ENCODE measurements around the gene ZER1. TPM values are rescaled to one million over a fixed set of nuclear protein-coding genes. Genes with fewer than 3 reads are reported as not detected.

Gene ZER1
- total and polyA plus RNA-seq, 2 of the 4 experiments (the other 2 are of a cell fraction) = 7.7 to 34.9 TPM

DNA sequence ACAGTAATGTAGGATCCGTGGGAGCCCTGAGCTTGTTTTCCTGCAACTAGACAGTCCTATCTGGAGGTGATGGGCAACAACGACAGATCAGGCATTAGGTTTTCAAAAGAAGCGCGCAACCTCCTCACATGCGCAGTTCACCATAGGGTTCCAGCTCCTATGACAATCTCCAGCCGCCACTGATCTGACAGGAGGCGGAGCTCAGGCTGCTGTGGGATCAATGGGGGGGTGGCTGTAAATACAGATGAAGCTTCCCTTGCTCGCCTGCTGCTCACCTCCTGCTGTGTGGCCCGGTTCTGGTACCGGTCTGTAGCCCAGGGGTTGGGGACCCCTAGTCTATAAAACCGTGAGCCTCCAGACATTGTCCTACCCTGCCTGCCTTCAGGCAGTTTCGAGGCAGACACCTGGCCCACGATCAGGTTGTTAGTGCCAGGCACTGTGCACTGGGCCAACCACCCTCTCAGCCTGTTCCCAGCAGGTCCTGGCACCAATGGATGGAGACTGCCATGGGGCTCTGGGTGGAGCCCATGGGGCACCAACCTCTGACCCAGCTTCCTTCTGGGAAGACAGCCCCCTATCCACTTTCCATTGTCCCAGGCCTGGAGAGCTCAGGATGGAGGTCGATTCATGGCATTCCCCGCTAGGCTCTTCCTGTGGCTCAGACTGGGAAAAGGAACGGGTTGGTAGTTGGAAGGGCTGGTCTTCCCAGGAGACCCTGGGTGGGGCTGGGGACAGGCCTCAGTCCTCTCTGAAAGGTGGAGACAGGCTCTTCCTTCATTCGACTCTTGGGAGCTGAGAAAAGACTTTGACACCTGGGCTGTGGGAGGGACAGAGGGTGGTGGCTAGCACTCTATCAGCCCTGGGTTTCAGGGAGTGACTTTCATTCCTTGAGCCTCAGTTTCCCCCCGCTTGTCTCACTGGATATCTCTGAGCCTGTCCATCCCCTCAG lies 48.3 kb upstream of the ZER1 start:
- Histone ChIP-seq H4K5ac (ENCODE audit: low read depth, low read length) (no peak overlapping the region), H4K20me1 (ENCODE audit: insufficient read depth, low read length) (peaks cover 14% of the 10 kb centered on the region), H3K9me1 (ENCODE audit: insufficient read depth, low read length) (peaks cover 9% of the 10 kb centered on the region; the same call in 1 of the 2 replicates), H2AK9ac (replicated peaks; ENCODE audit: low read depth, low read length, poor library complexity) (peak overlapping the region; percentile 72), H3K36me3 (ENCODE audit: control insufficient read depth, insufficient read depth, low read length) (peaks cover 29% of the 10 kb centered on the region), H3K79me1 (ENCODE audit: low read depth in 1 of 2, low read length in 2 of 2) (peaks cover 0 to 15% of the 10 kb centered on the region in 2 experiments; a peak in 3 of 4 replicates), H2BK5ac (ENCODE audit: low read depth, low read length, poor library complexity, severe bottlenecking) (no peak overlapping the region), H2BK120ac (ENCODE audit: low read depth, low read length) (no peak overlapping the region), H3K23ac (ENCODE audit: low read depth, low read length) (peak overlapping the region; percentile 60; the same call in 1 of the 2 replicates), H3K4me2 (ENCODE audit: low read depth, low read length) (no peak overlapping the region; the same call in 1 of the 2 replicates), H2AK5ac (ENCODE audit: low read depth, low read length) (peak overlapping the region; percentile 8; the same call in 1 of the 2 replicates), H2BK15ac (ENCODE audit: low read depth, low read length) (no peak overlapping the region), H2AFZ (replicated peaks; ENCODE audit: low read length, poor library complexity) (peak overlapping the region; percentile 58), H3K4me3 (ENCODE audit: insufficient read depth, low read depth, low read length) (no peak overlapping the region), H3K56ac (ENCODE audit: extremely low read depth, insufficient read depth, low read length) (no peak overlapping the region), H3K4ac (ENCODE audit: low read depth, low read length) (no peak overlapping the region), H2BK20ac (ENCODE audit: low read depth, low read length) (no peak overlapping the region), H4K91ac (ENCODE audit: insufficient read depth, low read depth, low read length) (no peak overlapping the region), H4K8ac (ENCODE audit: low read depth in 2 of 2, low read length in 2 of 2) (no peak overlapping the region), H3K4me1 (ENCODE audit: control insufficient read depth, insufficient read depth, low read length) (peaks cover 4% of the 10 kb centered on the region; the same call in 1 of the 2 replicates), H3K9me3 (ENCODE audit: control insufficient read depth, insufficient read depth, low read length) (no peaks in the 10 kb centered on the region), H3K27ac (ENCODE audit: insufficient read depth, low read length) (no peak overlapping the region), H3K14ac (replicated peaks; ENCODE audit: low read depth, low read length) (no peak overlapping the region), H3K27me3 (ENCODE audit: control insufficient read depth, insufficient read depth, low read length) (no peaks in the 10 kb centered on the region), H3K18ac (ENCODE audit: low read depth, low read length) (no peak overlapping the region), H3K9ac (ENCODE audit: low read depth, low read length) (no peak overlapping the region)
- TF ChIP-seq MXI1 (IDR thresholded peaks at IDR 0.05; ENCODE audit: borderline replicate concordance, low read depth, low read length) = no peak
- TF ChIP-seq, protein P1, sequence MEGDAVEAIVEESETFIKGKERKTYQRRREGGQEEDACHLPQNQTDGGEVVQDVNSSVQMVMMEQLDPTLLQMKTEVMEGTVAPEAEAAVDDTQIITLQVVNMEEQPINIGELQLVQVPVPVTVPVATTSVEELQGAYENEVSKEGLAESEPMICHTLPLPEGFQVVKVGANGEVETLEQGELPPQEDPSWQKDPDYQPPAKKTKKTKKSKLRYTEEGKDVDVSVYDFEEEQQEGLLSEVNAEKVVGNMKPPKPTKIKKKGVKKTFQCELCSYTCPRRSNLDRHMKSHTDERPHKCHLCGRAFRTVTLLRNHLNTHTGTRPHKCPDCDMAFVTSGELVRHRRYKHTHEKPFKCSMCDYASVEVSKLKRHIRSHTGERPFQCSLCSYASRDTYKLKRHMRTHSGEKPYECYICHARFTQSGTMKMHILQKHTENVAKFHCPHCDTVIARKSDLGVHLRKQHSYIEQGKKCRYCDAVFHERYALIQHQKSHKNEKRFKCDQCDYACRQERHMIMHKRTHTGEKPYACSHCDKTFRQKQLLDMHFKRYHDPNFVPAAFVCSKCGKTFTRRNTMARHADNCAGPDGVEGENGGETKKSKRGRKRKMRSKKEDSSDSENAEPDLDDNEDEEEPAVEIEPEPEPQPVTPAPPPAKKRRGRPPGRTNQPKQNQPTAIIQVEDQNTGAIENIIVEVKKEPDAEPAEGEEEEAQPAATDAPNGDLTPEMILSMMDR (conservative IDR thresholded peaks at IDR 0.05; ENCODE audit: low read depth, low read length) = no peak
- TF ChIP-seq FOS (IDR thresholded peaks at IDR 0.05; ENCODE audit: low read depth, low read length) = no peak
- no peak for TF ChIP-seq RCOR1 (IDR thresholded peaks at IDR 0.05; ENCODE audit: insufficient replicate concordance, low read length)
- no peak for TF ChIP-seq BHLHE40 (IDR thresholded peaks at IDR 0.05; ENCODE audit: low read depth, low read length)
- TF ChIP-seq RAD21 (IDR thresholded peaks at IDR 0.05; ENCODE audit: low read length) = no peak
- no peak for TF ChIP-seq CEBPB (IDR thresholded peaks at IDR 0.05; ENCODE audit: low read depth, low read length)
- TF ChIP-seq, protein P2, sequence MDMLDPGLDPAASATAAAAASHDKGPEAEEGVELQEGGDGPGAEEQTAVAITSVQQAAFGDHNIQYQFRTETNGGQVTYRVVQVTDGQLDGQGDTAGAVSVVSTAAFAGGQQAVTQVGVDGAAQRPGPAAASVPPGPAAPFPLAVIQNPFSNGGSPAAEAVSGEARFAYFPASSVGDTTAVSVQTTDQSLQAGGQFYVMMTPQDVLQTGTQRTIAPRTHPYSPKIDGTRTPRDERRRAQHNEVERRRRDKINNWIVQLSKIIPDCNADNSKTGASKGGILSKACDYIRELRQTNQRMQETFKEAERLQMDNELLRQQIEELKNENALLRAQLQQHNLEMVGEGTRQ (IDR thresholded peaks at IDR 0.05; ENCODE audit: low read depth, low read length) = no peak
- TF ChIP-seq MAZ (IDR thresholded peaks at IDR 0.05; ENCODE audit: borderline replicate concordance, low read depth, low read length) = no peak
- TF ChIP-seq RFX5 (IDR thresholded peaks at IDR 0.05; ENCODE audit: low read depth, low read length) = no peak
- no peak for TF ChIP-seq SMC3 (IDR thresholded peaks at IDR 0.05; ENCODE audit: low read depth, low read length)
- intact Hi-C loops (cut with micrococcal nuclease) = no loop called here
- ChIA-PET POLR2A (ENCODE audit: unreplicated experiment) (no interaction called here), CTCF (no interaction called here)
- DNase-seq (no peak), ATAC-seq (ENCODE audit: low read depth) (no peak)
- dilution Hi-C loops (cut with HindIII; ENCODE audit: low sequenced_read_pairs, unreplicated experiment) = no loop called here
- in situ Hi-C loops (cut with MboI; ENCODE audit: low sequenced_read_pairs) = no loop called here
- 92% methylated on average over 2 of the region's 18 CpGs; no CpG with 5 or more reads in 1 of the 2 experiments for WGBS, 2 experiments (ENCODE audit: extremely low coverage in 2 of 2, insufficient read length in 1 of 2)
- BruUV-seq (replicated peaks) = no TSS peak
